H9 (cell line): ENCODE data around the gene ENHO. TPM values are rescaled to one million over a fixed set of nuclear protein-coding genes. Genes with fewer than 3 reads are reported as not detected.

ENCODE experiments used
- DNase-seq: peaks from one replicate; pipeline ENCODE4 v3.0.0-alpha.2; 2017
- H2AFZ ChIP-seq: one replicate; pipeline ENCODE4 v1.6.1; 2013; ENCODE audit warnings: mild to moderate bottlenecking, low read length, control low read depth, moderate library complexity
- H2AK5ac ChIP-seq: 2 replicates; pipeline ENCODE4 v1.6.1; 2013; ENCODE audit warnings: low read length, control low read depth, mixed read lengths; ENCODE audit not compliant: insufficient read length
- H2BK120ac ChIP-seq: one replicate; pipeline ENCODE4 v1.6.1; 2013; ENCODE audit warnings: low read depth, mild to moderate bottlenecking, low read length, control low read depth, inconsistent platforms; ENCODE audit not compliant: poor library complexity, severe bottlenecking
- H2BK12ac ChIP-seq: 2 replicates; pipeline ENCODE4 v1.6.1; 2013; ENCODE audit warnings: low read length, control low read depth, mixed read lengths, low read depth; ENCODE audit not compliant: insufficient read length
- H2BK15ac ChIP-seq: 2 replicates; pipeline ENCODE4 v1.6.1; 2013; ENCODE audit warnings: low read depth, low read length, control low read depth
- H2BK20ac ChIP-seq: one replicate; pipeline ENCODE4 v1.6.1; 2013; ENCODE audit warnings: low read depth, mild to moderate bottlenecking, low read length, control low read depth, inconsistent platforms; ENCODE audit not compliant: poor library complexity, severe bottlenecking
- H2BK5ac ChIP-seq: 2 replicates; pipeline ENCODE4 v1.6.1; 2013; ENCODE audit warnings: low read length, control low read depth, mixed read lengths; ENCODE audit not compliant: insufficient read length
- H3K14ac ChIP-seq: 2 replicates; pipeline ENCODE4 v1.6.1; 2013; ENCODE audit warnings: low read length, control low read depth; ENCODE audit not compliant: insufficient read depth
- H3K18ac ChIP-seq: 2 replicates; pipeline ENCODE4 v1.6.1; 2013; ENCODE audit warnings: low read depth, mild to moderate bottlenecking, mixed read lengths, low read length, control low read depth; ENCODE audit not compliant: insufficient read length
- H3K23ac ChIP-seq: 2 replicates; pipeline ENCODE4 v1.6.1; 2013; ENCODE audit warnings: low read length, control low read depth, mixed read lengths, low read depth; ENCODE audit not compliant: insufficient read length
- H3K23me2 ChIP-seq: 2 replicates; pipeline ENCODE4 v1.6.1; 2013; ENCODE audit warnings: low read depth, mild to moderate bottlenecking, mixed read lengths, low read length, control low read depth; ENCODE audit not compliant: insufficient read length, poor library complexity, severe bottlenecking
- H3K27ac ChIP-seq: 2 replicates; pipeline ENCODE4 v1.5.1; 2013; ENCODE audit warnings: low read length, control low read depth, mixed read lengths, low read depth; ENCODE audit not compliant: insufficient read length
- H3K27me3 ChIP-seq: 2 replicates; pipeline ENCODE4 v1.6.1; 2013; ENCODE audit warnings: low read length, control low read depth, inconsistent platforms; ENCODE audit not compliant: insufficient read depth
- H3K4ac ChIP-seq: 2 replicates; pipeline ENCODE4 v1.6.1; 2013; ENCODE audit warnings: low read depth, mild to moderate bottlenecking, control low read depth, inconsistent platforms, low read length, moderate library complexity
- H3K4me1 ChIP-seq: 2 replicates; pipeline ENCODE4 v1.6.1; 2013; ENCODE audit warnings: low read length, control low read depth, inconsistent platforms; ENCODE audit not compliant: insufficient read depth
- H3K4me2 ChIP-seq: 2 replicates; pipeline ENCODE4 v1.6.1; 2013; ENCODE audit warnings: low read length, control low read depth, mixed read lengths; ENCODE audit not compliant: insufficient read length, insufficient read depth
- H3K56ac ChIP-seq: 2 replicates; pipeline ENCODE4 v1.6.1; 2013; ENCODE audit warnings: low read depth, mild to moderate bottlenecking, mixed read lengths, low read length, control low read depth; ENCODE audit not compliant: insufficient read length
- H3K79me1 ChIP-seq: 2 replicates; pipeline ENCODE4 v1.6.1; 2013; ENCODE audit warnings: low read depth, mild to moderate bottlenecking, moderate library complexity, low read length, control low read depth, inconsistent platforms; ENCODE audit not compliant: insufficient read depth, poor library complexity, severe bottlenecking
- H3K79me2 ChIP-seq: 2 replicates; pipeline ENCODE4 v1.6.1; 2013; ENCODE audit warnings: low read length, control low read depth, inconsistent platforms; ENCODE audit not compliant: insufficient read depth
- H3K9ac ChIP-seq: 2 replicates; pipeline ENCODE4 v1.6.1; 2013; ENCODE audit warnings: low read length, control low read depth, mixed read lengths; ENCODE audit not compliant: insufficient read length; ENCODE audit errors: extremely low read depth
- H3K9me3 ChIP-seq: one replicate; pipeline ENCODE4 v1.6.1; 2013; ENCODE audit warnings: low read depth, low read length, inconsistent platforms; ENCODE audit not compliant: control insufficient read depth
- H3T11ph ChIP-seq: one replicate; pipeline ENCODE4 v1.6.1; 2013; ENCODE audit warnings: mild to moderate bottlenecking, low read length, control low read depth, inconsistent platforms
- H4K20me1 ChIP-seq: one replicate; pipeline ENCODE4 v1.6.1; 2013; ENCODE audit not compliant: control insufficient read depth, insufficient read length, insufficient read depth
- H4K5ac ChIP-seq: 2 replicates; pipeline ENCODE4 v1.6.1; 2013; ENCODE audit warnings: low read depth, mild to moderate bottlenecking, mixed read lengths, low read length, control low read depth; ENCODE audit not compliant: insufficient read length
- H4K8ac ChIP-seq: replicated peaks from 2 replicates; pipeline ENCODE4 v1.6.1; 2013; ENCODE audit warnings: low read length, control low read depth, mixed read lengths, low read depth; ENCODE audit not compliant: insufficient read length
- H4K91ac ChIP-seq: 2 replicates; pipeline ENCODE4 v1.6.1; 2013; ENCODE audit warnings: low read depth, mild to moderate bottlenecking, moderate library complexity, mixed read lengths, low read length, control low read depth; ENCODE audit not compliant: insufficient read length
- H3K27ac Mint-ChIP-seq, 3 experiments: 2 replicates in 2 of 3; 3 replicates in 1 of 3; pipeline ENCODE4 v1.8.0; 2020 to 2021; ENCODE audit warnings: mixed read lengths in 3 of 3, mild to moderate bottlenecking in 1 of 3, moderate library complexity in 1 of 3
- H3K27me3 Mint-ChIP-seq: 2 replicates; pipeline ENCODE4 v1.8.0; 2021; ENCODE audit warnings: low read depth, mild to moderate bottlenecking, moderate library complexity, mixed read lengths
- H3K36me3 Mint-ChIP-seq, 3 experiments: 2 replicates in 2 of 3; 3 replicates in 1 of 3; pipeline ENCODE4 v1.8.0; 2020 to 2021; ENCODE audit warnings: low read depth in 3 of 3, mixed read lengths in 3 of 3; ENCODE audit not compliant: insufficient read depth in 1 of 3
- H3K4me1 Mint-ChIP-seq, 2 experiments: 2 replicates each; pipeline ENCODE4 v1.8.0; 2020; ENCODE audit warnings: mixed read lengths in 2 of 2
- H3K4me3 Mint-ChIP-seq, 2 experiments: 2 replicates in 1 of 2; 3 replicates in 1 of 2; pipeline ENCODE4 v1.8.0; 2020 to 2021; ENCODE audit warnings: mild to moderate bottlenecking in 2 of 2, mixed read lengths in 2 of 2, moderate library complexity in 1 of 2
- H3K9me3 Mint-ChIP-seq, 2 experiments: 2 replicates in 1 of 2; 3 replicates in 1 of 2; pipeline ENCODE4 v1.8.0; 2020; ENCODE audit warnings: mild to moderate bottlenecking in 2 of 2, mixed read lengths in 2 of 2, moderate library complexity in 1 of 2
- total RNA-seq: library from RNA; stranded (reverse); gene quantifications from 2 replicates; pipeline ENCODE4 v1.2.1, GENCODE V29; 2021
- TF ChIP-seq, protein P1 (sequence below): fragments of 200-600 bp; sonication (generic); conservative IDR thresholded peaks from 3 replicates; pipeline ENCODE4 v1.8.0; 2021; ENCODE audit warnings: antibody characterized with exemption, mild to moderate bottlenecking

ENHO gene
- total RNA-seq, 1 experiment from 2014 or later: 14.5 TPM

DNA sequence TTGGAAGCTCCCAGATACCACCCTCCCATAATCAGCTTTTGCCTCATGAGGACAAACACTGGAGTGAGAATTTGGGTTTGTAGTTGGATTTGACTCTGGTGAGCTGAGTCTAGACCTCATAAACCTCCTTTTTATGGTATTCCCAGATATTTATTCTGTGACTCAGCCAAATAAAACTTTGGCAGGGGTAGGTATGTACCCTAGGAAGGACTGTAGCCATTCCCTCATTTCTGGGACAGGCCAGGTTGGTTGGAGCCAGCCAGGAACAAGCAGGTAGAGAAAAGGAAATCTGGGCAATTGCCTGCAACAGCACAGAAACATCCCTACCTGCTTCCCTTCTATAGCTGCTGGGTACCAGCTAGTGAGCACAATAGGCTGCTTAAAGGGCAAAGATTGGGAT lies 19.4 kb downstream of the ENHO start:
- Histone ChIP-seq H2BK12ac (no peak overlapping the region), H4K5ac (no peak overlapping the region), H2AFZ (no peak overlapping the region), H3T11ph (no peak overlapping the region), H3K27ac (no peak overlapping the region), H2BK120ac (no peak overlapping the region), H2BK5ac (no peak overlapping the region), H2BK20ac (no peak overlapping the region), H3K14ac (no peak overlapping the region), H3K9me3 (no peaks in the 10 kb centered on the region), H4K91ac (no peak overlapping the region), H3K56ac (no peak overlapping the region), H2AK5ac (no peak overlapping the region), H4K20me1 (no peaks in the 10 kb centered on the region), H3K9ac (no peak overlapping the region), H3K79me2 (no peaks in the 10 kb centered on the region), H2BK15ac (no peak overlapping the region), H3K18ac (no peak overlapping the region), H3K4me2 (no peak overlapping the region), H3K23me2 (no peaks in the 10 kb centered on the region), H3K27me3 (no peaks in the 10 kb centered on the region), H3K23ac (no peak overlapping the region), H4K8ac (no peak overlapping the region), H3K79me1 (no peaks in the 10 kb centered on the region), H3K4me1 (no peaks in the 10 kb centered on the region), H3K4ac (no peak overlapping the region)
- Mint-ChIP-seq H3K4me1 (peaks cover 8 to 23% of the 10 kb centered on the region in 2 experiments), H3K4me3 (no peak overlapping the region), H3K36me3 (no peaks in the 10 kb centered on the region), H3K9me3 (no peaks in the 10 kb centered on the region), H3K27me3 (peaks cover 5% of the 10 kb centered on the region; the same call in 1 of the 2 replicates), H3K27ac (no peak overlapping the region)
- no peak for DNase-seq
- TF ChIP-seq, protein P1, sequence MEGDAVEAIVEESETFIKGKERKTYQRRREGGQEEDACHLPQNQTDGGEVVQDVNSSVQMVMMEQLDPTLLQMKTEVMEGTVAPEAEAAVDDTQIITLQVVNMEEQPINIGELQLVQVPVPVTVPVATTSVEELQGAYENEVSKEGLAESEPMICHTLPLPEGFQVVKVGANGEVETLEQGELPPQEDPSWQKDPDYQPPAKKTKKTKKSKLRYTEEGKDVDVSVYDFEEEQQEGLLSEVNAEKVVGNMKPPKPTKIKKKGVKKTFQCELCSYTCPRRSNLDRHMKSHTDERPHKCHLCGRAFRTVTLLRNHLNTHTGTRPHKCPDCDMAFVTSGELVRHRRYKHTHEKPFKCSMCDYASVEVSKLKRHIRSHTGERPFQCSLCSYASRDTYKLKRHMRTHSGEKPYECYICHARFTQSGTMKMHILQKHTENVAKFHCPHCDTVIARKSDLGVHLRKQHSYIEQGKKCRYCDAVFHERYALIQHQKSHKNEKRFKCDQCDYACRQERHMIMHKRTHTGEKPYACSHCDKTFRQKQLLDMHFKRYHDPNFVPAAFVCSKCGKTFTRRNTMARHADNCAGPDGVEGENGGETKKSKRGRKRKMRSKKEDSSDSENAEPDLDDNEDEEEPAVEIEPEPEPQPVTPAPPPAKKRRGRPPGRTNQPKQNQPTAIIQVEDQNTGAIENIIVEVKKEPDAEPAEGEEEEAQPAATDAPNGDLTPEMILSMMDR: no peak
